Measurements from ENCODE around the gene PBLD.
"Not testable (repeated sequence)": the region's sequence is repeated elsewhere in the genome, so short reads cannot be mapped to it uniquely, and the experiment has no call there.

DNA sequence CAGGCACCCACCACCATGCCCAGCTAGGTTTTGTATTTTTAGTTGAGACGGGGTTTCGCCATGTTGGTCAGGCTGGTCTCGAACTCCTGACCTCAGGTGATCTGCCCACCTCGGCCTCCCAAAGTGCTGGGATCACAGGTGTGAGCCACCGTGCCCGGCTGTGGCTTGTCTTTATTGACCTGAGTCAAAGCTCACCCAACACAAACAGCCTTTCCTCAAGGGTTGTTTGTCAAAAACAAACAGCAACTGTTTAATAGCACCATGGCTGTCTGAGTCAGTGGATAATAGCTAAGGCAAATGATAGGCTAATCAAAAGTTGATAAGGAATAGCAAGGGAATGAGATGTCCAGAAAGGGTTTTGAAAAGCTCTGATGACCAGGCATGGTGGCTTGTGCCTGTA is 17.8 kb downstream of the PBLD start:
- TF ChIP-seq, protein P1, sequence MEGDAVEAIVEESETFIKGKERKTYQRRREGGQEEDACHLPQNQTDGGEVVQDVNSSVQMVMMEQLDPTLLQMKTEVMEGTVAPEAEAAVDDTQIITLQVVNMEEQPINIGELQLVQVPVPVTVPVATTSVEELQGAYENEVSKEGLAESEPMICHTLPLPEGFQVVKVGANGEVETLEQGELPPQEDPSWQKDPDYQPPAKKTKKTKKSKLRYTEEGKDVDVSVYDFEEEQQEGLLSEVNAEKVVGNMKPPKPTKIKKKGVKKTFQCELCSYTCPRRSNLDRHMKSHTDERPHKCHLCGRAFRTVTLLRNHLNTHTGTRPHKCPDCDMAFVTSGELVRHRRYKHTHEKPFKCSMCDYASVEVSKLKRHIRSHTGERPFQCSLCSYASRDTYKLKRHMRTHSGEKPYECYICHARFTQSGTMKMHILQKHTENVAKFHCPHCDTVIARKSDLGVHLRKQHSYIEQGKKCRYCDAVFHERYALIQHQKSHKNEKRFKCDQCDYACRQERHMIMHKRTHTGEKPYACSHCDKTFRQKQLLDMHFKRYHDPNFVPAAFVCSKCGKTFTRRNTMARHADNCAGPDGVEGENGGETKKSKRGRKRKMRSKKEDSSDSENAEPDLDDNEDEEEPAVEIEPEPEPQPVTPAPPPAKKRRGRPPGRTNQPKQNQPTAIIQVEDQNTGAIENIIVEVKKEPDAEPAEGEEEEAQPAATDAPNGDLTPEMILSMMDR (IDR thresholded peaks at IDR 0.05; ENCODE audit: low read depth, low read length) = not testable (repeated sequence)
- not testable (repeated sequence) for TF ChIP-seq POLR2A (IDR thresholded peaks at IDR 0.05; ENCODE audit: extremely low read depth, insufficient read length); MYC (IDR thresholded peaks at IDR 0.05; ENCODE audit: low read depth, low read length)

All from NB4 (cell line).